Measurements from ENCODE around the gene RPN2.

DNA sequence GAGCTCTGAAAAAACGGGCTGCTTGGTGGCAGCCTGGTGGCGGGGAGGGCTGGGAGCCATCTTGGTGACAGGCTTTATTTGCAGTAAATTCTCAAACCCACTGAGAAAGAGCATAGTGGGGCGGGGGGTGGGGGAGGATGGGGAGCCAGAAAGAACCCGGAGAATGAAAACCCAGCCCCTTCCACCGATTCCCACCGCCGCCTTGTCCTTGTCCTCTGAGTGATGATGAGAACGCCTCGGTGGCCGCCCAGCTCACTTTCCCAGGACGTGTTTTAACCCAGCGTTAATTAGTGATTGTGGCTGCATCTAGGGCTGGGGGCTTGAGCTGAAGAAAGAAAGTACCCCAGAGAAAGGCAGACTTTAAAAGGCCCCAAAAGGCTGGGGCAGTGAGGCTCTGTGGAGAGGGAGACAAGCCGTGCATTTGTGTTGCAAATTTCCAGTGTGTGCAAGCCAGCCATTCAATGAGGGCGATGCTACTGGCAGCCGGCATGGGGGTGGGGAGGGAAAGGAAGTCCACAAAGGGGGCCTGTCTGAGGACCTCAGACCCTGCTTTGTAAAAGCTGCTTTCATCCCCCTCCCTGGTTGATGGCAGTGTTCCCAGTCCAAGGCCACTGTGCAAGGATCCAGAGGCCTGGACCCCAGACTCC, 88.7 kb downstream of the RPN2 start:
- TF ChIP-seq CTCF (conservative IDR thresholded peaks at IDR 0.05; ENCODE audit: low read length) = no peak
- no peak for TF ChIP-seq EZH2phosphoT487 (IDR thresholded peaks at IDR 0.05; ENCODE audit: borderline replicate concordance, low read depth, low read length)
